ENCODE data around the gene UBE2U.
A peak's percentile ranks its signal among the peaks of the same experiment; 100 is the strongest.

Gene UBE2U

DNA sequence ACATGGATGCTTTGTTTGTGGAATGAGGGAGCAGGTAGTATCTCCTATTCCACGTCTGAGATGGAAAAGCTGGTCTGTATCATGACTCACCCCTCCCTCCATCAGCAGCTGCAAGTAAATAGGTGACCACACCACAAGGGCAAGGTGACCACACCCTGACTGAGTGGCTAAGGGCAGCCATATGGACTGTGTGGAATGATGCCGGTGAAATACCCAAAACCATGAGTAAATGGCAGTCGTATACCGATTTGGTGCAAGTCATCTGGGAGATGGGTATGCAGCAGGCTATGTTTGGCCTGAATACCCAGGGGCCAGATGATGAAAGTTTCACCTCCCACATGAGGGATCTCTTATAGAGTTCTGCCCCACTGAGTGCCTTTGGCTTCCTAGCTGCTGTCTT, 15.8 kb upstream of the UBE2U start:
- no peak for DNase-seq (ENCODE audit: low spot score)
- H3K27ac ChIP-seq: no peak overlapping the region
- TF ChIP-seq, protein P1, sequence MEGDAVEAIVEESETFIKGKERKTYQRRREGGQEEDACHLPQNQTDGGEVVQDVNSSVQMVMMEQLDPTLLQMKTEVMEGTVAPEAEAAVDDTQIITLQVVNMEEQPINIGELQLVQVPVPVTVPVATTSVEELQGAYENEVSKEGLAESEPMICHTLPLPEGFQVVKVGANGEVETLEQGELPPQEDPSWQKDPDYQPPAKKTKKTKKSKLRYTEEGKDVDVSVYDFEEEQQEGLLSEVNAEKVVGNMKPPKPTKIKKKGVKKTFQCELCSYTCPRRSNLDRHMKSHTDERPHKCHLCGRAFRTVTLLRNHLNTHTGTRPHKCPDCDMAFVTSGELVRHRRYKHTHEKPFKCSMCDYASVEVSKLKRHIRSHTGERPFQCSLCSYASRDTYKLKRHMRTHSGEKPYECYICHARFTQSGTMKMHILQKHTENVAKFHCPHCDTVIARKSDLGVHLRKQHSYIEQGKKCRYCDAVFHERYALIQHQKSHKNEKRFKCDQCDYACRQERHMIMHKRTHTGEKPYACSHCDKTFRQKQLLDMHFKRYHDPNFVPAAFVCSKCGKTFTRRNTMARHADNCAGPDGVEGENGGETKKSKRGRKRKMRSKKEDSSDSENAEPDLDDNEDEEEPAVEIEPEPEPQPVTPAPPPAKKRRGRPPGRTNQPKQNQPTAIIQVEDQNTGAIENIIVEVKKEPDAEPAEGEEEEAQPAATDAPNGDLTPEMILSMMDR (IDR thresholded peaks at IDR 0.05): no peak
- H3K4me3 ChIP-seq: no peak overlapping the region

DNA sequence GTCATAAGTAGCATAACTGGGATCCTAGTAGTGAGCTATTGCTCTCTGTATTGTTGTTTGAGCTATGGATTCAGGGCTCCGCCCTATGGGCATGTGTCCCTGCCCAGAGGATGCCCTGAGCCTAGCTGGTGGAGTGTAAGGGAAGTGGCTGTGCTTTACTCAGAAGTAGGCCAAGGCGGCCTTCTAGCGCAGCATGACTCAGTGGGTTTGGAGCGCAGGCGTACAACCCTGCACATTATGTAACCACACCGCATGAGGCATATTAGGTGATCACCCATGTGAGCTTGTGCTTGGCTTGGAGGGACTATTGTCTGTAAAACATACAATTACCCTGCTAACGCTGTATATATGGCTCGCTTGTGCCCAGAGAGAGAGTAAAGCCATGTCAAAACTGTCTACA, 11.1 kb upstream of the UBE2U start:
- DNase-seq (ENCODE audit: low spot score): no peak
- no peak overlapping the region for H3K4me3 ChIP-seq
- H3K27ac ChIP-seq: no peak overlapping the region
- TF ChIP-seq, protein P1 (IDR thresholded peaks at IDR 0.05): no peak

DNA sequence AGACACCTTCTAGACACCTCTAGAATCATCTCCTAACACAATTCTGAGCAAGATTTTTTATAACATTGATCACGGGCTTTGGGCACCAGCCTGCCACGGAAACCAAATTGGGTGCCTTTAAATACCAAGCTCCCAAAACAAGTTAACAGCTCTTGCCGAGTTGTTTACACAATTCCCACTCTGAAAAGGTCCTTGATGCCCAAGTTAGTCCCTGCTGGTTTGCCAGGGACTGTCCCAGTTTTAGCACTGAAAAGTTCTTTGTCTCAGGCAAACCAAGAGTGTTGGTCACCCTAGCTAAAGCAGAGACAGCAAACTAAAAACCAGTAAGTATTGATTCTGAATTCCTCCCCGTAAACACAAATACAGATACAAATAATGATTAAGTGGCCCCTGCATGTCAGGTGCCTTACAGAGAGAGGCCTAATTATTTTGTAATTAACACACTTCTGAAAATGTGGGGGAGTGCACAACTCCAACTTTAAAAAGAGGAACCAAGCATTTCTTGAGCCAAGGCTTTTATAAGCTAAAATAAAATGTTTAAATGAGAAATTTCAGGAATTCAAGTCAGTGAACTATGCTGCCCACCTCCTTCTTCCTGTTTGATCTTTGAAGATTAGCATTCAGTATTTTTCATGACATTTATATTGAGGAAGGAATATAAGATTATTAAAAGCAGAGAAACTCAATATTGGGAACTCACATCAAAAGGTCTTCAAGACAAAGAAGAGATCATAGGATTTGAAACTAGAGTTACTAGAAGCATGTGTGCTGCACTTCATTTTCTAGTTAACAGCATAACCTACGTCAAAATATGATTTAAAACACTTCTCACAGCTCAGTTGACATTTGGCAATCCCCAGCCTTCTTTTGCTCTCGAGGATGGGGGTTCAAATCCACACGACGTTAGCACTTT, 9.0 kb upstream of the UBE2U start:
- Histone ChIP-seq H3K27ac (peak overlapping the region in 1 of 2 donors; percentile 70), H3K4me3 (no peak overlapping the region)
- DNase-seq (ENCODE audit: low spot score): no peak
- TF ChIP-seq, protein P1 (IDR thresholded peaks at IDR 0.05): no peak

DNA sequence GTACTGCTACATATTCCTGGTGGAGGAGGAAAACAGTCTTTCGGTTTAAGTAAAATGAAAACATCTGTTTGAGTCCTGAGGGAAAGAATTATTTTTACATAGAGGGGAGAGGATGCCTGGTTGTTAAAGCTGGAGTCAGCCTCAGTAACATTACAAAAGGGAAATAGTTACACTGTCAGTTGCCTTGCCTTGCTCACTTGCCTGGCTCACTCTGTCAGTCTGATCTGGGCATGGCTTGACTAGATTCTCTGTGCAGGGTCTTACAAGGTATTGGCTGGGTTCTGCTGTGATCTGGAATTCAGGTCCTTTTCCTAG, 8.4 kb upstream of the UBE2U start:
- TF ChIP-seq, protein P1 (IDR thresholded peaks at IDR 0.05): no peak
- H3K4me3 ChIP-seq: no peak overlapping the region
- DNase-seq (ENCODE audit: low spot score): no peak
- H3K27ac ChIP-seq: peak overlapping the region; percentile 6 to 70

DNA sequence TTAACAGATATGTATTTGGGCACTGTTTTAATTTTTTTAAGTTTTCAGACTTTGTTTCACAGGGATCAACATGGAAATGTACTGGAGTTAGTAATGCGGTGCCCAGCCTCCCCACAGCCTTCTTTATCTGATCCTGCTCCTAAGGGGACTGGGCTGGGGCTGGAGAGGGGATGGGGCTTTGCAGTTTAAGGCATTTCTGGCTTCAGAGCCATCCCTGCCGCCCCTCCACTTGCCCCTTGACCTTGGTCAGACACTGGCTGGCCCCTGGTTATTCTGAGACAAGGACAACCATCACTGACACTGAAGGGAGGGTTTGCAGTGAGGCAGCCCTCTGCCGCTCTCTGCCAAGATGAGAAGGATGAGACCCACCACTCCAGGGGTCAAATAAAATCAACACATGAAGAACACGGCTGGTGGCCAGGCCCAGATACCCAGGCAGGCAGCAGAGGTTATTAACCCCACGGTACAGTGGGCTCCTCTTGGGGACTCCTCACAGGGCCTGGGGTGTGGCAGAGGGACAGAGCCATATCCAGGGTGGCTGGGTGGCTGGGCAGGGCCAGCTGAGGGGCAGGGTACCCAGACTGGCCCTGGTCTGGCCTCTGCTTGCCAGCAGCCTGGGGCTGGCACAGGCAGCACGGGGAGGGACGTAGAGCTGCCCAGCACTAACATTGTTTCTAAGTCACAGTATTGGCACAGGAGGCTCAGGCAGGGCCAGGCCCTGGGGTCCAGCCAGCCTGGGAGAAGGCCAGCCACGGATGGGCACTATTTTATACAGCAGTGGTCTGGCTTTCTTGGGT, 7.2 kb upstream of the UBE2U start:
- Histone ChIP-seq H3K27ac (peak overlapping the region; percentile 67 to 71), H3K4me3 (no peak overlapping the region)
- TF ChIP-seq, protein P1 (IDR thresholded peaks at IDR 0.05): no peak
- DNase-seq (ENCODE audit: low spot score): no peak

DNA sequence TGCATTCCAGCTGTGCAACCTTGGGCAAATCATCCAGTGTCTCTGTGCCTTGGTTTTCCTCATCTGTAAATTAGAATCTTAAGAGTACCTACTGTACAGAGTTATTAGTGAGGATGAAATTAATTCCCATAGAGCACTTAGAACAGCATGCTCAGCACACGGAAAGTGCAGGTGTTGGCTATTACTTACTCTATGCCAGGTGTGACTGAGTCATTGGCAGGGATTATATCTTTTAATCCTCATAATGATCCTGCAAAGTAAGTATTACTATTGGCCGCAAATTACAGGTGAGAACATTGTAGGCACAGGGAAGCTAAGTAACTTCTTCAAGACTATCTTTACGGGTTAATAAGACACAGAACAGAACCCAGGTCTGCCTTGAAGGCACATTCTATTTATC, 6.3 kb upstream of the UBE2U start:
- Histone ChIP-seq H3K27ac (peak overlapping the region; percentile 67 to 71), H3K4me3 (no peak overlapping the region)
- DNase-seq (ENCODE audit: low spot score): no peak
- TF ChIP-seq, protein P1 (IDR thresholded peaks at IDR 0.05): no peak

All from coronary artery (tissue), 2 donors.